ENCODE measurements around the gene PRR13.
"Not testable (repeated sequence)": the region's sequence is repeated elsewhere in the genome, so short reads cannot be mapped to it uniquely, and the experiment has no call there.

The PRR13 gene

DNA sequence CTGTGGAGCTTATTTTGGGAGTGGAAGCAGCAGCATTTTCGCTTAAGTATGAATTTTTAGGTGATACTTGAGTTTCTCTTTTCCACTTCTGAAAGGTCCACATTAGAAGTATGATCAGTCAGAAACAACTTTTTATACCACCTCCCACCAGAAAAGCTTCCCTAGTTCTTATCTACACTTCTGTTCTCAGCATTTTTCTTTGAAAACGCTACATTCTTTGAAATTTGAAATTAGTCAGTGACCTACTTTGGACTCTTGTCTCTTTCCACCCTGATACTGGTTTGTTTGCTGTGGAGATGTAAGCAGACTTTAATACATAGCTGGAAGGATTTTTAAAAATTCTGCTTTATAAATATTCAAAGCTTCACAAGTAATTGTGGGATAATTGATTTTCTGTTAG, 32.5 kb downstream of the PRR13 start:
- DNase-seq, result no peak

- DNase-seq, result no peak
Measured at GRCh38 chr12:53474819-53475218, 33.3 kb downstream of the PRR13 start.

DNA sequence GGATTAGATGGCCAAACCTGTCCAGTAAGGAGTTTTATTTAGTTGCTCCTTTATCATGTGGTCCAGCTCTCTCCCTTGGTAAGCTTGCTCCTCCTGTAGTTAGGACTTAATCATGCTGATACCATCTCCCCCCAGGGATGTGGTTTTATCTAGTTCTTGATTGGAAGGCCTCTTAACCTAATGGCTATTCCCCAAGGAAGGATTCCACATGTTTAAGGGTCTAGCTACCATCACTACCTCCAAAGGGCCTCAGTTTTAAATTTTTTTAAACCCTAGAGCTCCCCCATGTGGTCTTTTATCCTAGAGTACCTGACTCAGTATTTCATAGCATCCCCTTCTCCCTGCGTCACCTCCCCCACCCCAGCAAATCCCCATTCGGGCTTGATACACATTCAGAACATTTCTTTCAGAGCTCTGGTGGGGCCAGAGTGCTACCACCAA, 35.3 kb downstream of the PRR13 start:
- no peak for DNase-seq

- DNase-seq, result no peak
Measured at GRCh38 chr12:53478865-53479264, 37.3 kb downstream of the PRR13 start.

DNA sequence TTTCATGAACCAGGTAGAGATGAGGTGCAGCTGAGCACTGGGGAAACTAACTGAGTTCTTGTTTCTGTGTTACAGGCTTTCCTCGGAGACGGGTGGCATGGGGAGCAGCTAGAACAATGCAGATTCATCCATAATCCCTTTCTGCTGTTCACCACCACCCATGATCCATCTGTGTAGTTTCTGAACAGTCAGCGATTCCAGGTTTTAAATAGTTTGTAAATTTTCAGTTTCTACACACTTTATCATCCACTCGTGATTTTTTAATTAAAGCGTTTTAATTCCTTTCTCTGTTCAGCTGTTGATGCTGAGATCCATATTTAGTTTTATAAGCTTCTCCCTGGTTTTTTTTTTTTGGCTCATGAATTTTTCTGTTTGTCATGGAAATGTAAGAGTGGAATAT, 37.8 kb downstream of the PRR13 start:
- no peak for DNase-seq

DNA sequence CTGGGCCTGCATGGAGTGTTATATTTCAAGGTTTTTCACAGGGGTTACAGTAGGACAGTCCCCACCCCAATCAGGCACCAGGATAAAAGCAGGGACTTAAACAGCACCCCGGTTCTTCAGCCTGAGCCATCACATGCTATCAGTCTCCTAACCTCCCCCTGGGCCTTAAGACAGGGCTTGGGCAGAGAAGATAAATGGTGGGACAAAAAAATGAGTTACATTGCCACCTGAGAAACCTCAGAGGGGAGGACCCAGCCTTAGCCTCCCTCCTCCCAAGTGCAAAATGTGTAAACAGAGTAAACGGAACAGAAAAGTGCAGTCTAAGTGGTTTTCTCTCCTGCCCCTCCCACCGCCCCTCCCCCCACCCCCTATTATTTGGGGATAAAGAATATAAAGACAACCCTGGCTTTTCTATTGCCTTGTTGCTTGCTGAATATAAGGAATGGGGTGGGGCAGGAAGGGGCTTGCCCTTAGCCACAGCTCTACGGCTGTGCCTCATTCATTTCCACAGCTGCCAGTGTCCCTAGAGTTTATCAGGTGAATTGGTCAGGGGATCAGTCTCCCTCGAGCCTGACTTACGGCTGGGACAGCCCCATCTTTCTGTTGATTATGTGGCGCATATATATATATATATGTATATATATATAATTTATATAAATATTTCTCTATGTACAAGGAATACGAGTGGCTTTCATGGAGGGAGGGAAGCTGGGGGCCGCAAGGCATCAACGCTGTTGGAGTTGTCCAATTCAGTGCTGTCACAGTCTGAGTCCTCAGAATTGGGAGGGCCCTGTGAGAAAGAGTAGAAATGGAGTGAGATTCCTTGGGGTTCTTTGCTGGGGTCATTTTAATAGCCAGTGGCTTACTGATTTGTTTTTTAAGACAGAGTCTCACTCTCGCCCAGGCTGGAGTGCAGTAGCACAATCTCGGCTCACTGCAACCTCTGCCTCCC, 39.2 kb downstream of the PRR13 start:
- no peak for DNase-seq

- DNase-seq, result not testable (repeated sequence)
Measured at GRCh38 chr12:53481458-53481857, 39.9 kb downstream of the PRR13 start.

GRCh38 chr12:53481939-53482586, 40.5 kb downstream of the PRR13 start:
- DNase-seq, result no peak

DNA sequence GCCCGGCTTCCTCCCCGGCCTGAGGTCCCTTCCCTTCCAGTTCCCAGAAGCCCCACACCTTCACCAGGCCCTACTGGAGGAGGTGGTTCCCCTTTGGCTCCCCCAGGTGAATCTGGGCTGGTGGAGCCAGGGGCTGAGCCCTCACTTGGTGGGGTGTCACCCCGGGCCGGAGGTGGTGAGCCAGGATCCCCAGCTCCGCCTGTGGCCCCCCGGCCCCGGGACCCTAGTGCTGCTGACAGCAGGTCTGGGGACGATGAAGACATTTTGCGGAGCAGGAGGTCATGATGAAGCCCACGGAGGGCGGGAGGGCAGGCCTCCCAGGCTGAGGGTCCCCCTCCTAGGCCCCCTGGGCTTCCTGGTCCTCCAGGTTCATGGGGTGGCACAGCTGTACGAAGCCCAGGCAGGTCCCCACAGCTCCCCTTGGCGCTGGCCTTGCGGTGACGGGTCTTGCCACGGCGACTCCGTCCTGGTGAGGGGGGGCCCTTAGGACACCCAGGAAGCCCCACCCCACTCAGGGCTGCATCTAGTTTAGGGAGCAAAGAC, 41.2 kb downstream of the PRR13 start:
- no peak for DNase-seq

GRCh38 chr12:53483225-53483978, 41.9 kb downstream of the PRR13 start:
- DNase-seq, result no peak

DNA sequence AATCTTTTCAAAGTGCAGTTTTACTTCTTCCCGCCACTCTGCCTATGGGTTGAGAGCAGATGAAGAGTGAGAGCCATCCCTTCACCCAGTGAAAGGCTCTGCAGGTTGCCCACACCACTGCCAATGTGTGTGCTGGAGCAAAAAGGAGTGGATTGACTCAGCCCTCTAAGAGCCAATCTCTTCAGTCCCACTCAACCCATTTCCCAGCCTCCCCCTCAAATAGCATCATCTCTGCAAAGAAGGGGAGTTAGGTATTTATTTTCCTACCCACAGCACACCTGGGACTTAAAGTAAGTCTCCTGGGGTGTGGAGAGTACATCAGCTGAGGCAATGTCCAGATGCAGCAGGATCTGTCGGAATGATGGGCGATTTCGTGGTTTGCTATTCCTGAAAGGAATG, 42.4 kb downstream of the PRR13 start:
- no peak for DNase-seq

GRCh38 chr12:53484686-53485575, 43.4 kb downstream of the PRR13 start:
- DNase-seq, result no peak

- DNase-seq, result no peak
Measured at GRCh38 chr12:53485955-53486735, 44.6 kb downstream of the PRR13 start.

DNA sequence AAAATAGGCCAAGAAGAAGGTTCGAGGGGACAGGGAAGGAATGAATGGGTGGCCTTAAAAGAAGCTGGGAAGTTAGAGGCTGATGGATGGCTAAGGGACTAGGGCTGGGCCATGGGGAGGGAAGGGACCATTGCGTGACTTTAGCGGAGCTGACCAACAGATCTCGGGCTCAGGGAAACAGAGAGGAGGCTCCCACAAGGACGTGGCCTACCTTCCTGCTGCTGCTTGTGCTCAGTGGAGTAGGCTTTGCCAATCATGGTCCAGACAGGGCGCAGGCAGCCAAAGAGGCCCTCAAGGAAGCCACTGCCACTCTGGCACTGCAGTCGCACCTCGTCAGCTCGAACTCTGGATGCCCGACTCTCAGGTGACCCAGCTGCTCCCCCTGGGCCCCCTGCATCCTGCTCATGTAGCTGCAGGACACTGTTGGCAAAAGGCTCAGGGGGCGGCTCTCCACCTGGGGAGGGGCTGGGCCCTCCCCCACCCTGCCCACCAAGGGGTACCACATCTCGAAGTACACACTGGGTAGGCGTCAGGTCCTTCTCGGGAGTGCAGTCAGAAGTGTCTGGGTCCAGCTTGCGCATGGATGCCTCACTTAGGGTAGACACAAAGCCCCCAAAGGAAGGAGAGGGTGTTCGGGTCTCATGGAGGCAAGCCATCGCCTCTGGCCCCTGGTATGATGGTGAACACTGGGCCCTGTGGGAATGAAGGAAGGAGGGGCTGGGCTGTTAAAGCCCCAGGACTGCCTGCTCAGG, 45.4 kb downstream of the PRR13 start:
- no peak for DNase-seq

- DNase-seq, result no peak
Measured at GRCh38 chr12:53489242-53489864, 47.8 kb downstream of the PRR13 start.

GRCh38 chr12:53492188-53492587, 50.7 kb downstream of the PRR13 start:
- no peak for DNase-seq

GRCh38 chr12:53492830-53493609, 51.5 kb downstream of the PRR13 start:
- peak; percentile 91 to 95 for DNase-seq

GRCh38 chr12:53493610-53494391, 52.3 kb downstream of the PRR13 start:
- DNase-seq, result no peak

Data from NCI-H2081 (cell line).